NCI-H345 treated with DMSO at 0.1 percent for 48 hours (cell line): Measurements from ENCODE around the gene MBLAC1.

Experiments
- DNase-seq: peaks from one replicate; lab custom pipeline; 2025; ENCODE audit not compliant: unreplicated experiment; lab: John Stamatoyannopoulos, UW

Gene MBLAC1

GRCh38 chr7:100095289-100095688, 31.5 kb upstream of the MBLAC1 start:
- DNase-seq = no peak

- DNase-seq = no peak
Measured at GRCh38 chr7:100095704-100096103, 31.1 kb upstream of the MBLAC1 start.

- DNase-seq = no peak
Measured at GRCh38 chr7:100098913-100099312, 27.9 kb upstream of the MBLAC1 start.

GRCh38 chr7:100099452-100099851, 27.3 kb upstream of the MBLAC1 start:
- no peak for DNase-seq

GRCh38 chr7:100100420-100101015, 26.2 kb upstream of the MBLAC1 start:
- peak; percentile 85 for DNase-seq

GRCh38 chr7:100101016-100101862, 25.5 kb upstream of the MBLAC1 start, which contains the start of the genes AP4M1 and MCM7:
AP4M1 (plus strand) TSS chr7:100101643; CDS start chr7:100101715, 72 bp downstream.
MCM7 (minus strand) TSS chr7:100101397; CDS start chr7:100101294, 103 bp downstream.
- peak; percentile 97 for DNase-seq

- DNase-seq = no peak
Measured at GRCh38 chr7:100102950-100103840, 23.6 kb upstream of the MBLAC1 start.

GRCh38 chr7:100105534-100105933, 21.2 kb upstream of the MBLAC1 start:
- DNase-seq = no peak

- no peak for DNase-seq
Measured at GRCh38 chr7:100106633-100107032, 20.1 kb upstream of the MBLAC1 start.

GRCh38 chr7:100107125-100107737, 19.5 kb upstream of the MBLAC1 start:
- DNase-seq = no peak

GRCh38 chr7:100107890-100108289, 18.9 kb upstream of the MBLAC1 start:
- DNase-seq = no peak

- no peak for DNase-seq
Measured at GRCh38 chr7:100109521-100110163, 17.1 kb upstream of the MBLAC1 start.

GRCh38 chr7:100111156-100111555, 15.6 kb upstream of the MBLAC1 start:
- DNase-seq = no peak

- DNase-seq = no peak
Measured at GRCh38 chr7:100111914-100112313, 14.9 kb upstream of the MBLAC1 start.

- DNase-seq = no peak
Measured at GRCh38 chr7:100115026-100115425, 11.7 kb upstream of the MBLAC1 start.

GRCh38 chr7:100118388-100119071, 8.2 kb upstream of the MBLAC1 start:
- no peak for DNase-seq

GRCh38 chr7:100119072-100119969, 7.4 kb upstream of the MBLAC1 start, which contains the start of the genes CNPY4 and TAF6:
CNPY4 (plus strand) TSS chr7:100119634; CDS start chr7:100119745, 111 bp downstream.
TAF6 (minus strand) TSS chr7:100119358; CDS start chr7:100114209, 5,149 bp downstream.
- DNase-seq = peak; percentile 80

GRCh38 chr7:100119970-100120732, 6.6 kb upstream of the MBLAC1 start:
- DNase-seq = peak; percentile 37
